ENCODE results near the gene ASTN1. TPM values are rescaled to one million over a fixed set of nuclear protein-coding genes. Genes with fewer than 3 reads are reported as not detected.

Gene ASTN1
- polyA plus RNA-seq, 1 of the 3 experiments (the other 2 are of a cell fraction), result 0.13 TPM

- no peak for TF ChIP-seq JUND (IDR thresholded peaks at IDR 0.05)
These were observed 338.2 kb downstream of the ASTN1 start (continued) for GRCh38 chr1:176826265-176826664.

- CTCF ChIA-PET, result no interaction called here
- 6% methylated on average over 4 of the region's 5 CpGs for WGBS (ENCODE audit: low lambda C conversion rate)
- TF ChIP-seq NFIC (IDR thresholded peaks at IDR 0.05; ENCODE audit: borderline replicate concordance), result no peak
- TF ChIP-seq TEAD4 (IDR thresholded peaks at IDR 0.05; ENCODE audit: borderline replicate concordance, insufficient read depth), result no peak
- no peak for TF ChIP-seq RCOR1 (IDR thresholded peaks at IDR 0.05; ENCODE audit: low read length)
- no peak for TF ChIP-seq ZBTB33 (IDR thresholded peaks at IDR 0.05; ENCODE audit: borderline replicate concordance, low read depth)
- TF ChIP-seq FOXJ3 (CRISPR knock-in tag; IDR thresholded peaks at IDR 0.05), result no peak
- TF ChIP-seq USF2 (IDR thresholded peaks at IDR 0.05; ENCODE audit: borderline replicate concordance, low read depth, low read length), result no peak
- TF ChIP-seq FOXM1 (IDR thresholded peaks at IDR 0.05; ENCODE audit: low read depth), result no peak
- TF ChIP-seq EZH2phosphoT487 (IDR thresholded peaks at IDR 0.05; ENCODE audit: borderline replicate concordance, low read depth), result no peak
- no peak for TF ChIP-seq MEF2A (IDR thresholded peaks at IDR 0.05; ENCODE audit: borderline replicate concordance, low read depth)
- TF ChIP-seq GATA2 (CRISPR knock-in tag; IDR thresholded peaks at IDR 0.05), result no peak
- no peak for TF ChIP-seq GABPA (IDR thresholded peaks at IDR 0.05; ENCODE audit: low read depth)
- no peak for TF ChIP-seq MXI1 (IDR thresholded peaks at IDR 0.05; ENCODE audit: low read depth, low read length)
- no peak for TF ChIP-seq CHD2 (IDR thresholded peaks at IDR 0.05; ENCODE audit: low read length, partially characterized antibody)
- no peak for TF ChIP-seq RFX5 (IDR thresholded peaks at IDR 0.05; ENCODE audit: low read length)
- TF ChIP-seq SIN3A (IDR thresholded peaks at IDR 0.05; ENCODE audit: borderline replicate concordance, low read depth, low read length), result no peak
- no peak for TF ChIP-seq SMC3 (IDR thresholded peaks at IDR 0.05; ENCODE audit: low read depth, low read length)
- TF ChIP-seq YY1 (IDR thresholded peaks at IDR 0.05; ENCODE audit: low read depth), result no peak
- TF ChIP-seq JUND (IDR thresholded peaks at IDR 0.05), result no peak
These were observed 344.0 kb downstream of the ASTN1 start for GRCh38 chr1:176820391-176821031.

More at GRCh38 chr1:176820391-176821031, 344.0 kb downstream of the ASTN1 start:
- no peaks in the 10 kb centered on the region for H3K79me2 ChIP-seq (ENCODE audit: insufficient read depth)
- H3K4me2 ChIP-seq, result no peak overlapping the region
- no peaks in the 10 kb centered on the region for H4K20me1 ChIP-seq (ENCODE audit: insufficient read depth)
- no peaks in the 10 kb centered on the region for H3K36me3 ChIP-seq (replicated peaks in 1 of 2; ENCODE audit: control insufficient read depth in 1 of 2, insufficient read depth in 2 of 2, low read length in 1 of 2)
- no peak overlapping the region for H2AFZ ChIP-seq (ENCODE audit: low read depth)
- no peaks in the 10 kb centered on the region for H3K9me3 ChIP-seq
- no peak for DNase-seq
- no peaks in the 10 kb centered on the region for H3F3A ChIP-seq (replicated peaks; ENCODE audit: insufficient read depth)
- H3K4me3 ChIP-seq (ENCODE audit: low read depth in 2 of 2, low read length in 1 of 2), result no peak overlapping the region
- H3K9me2 ChIP-seq, result no peaks in the 10 kb centered on the region
- H3K27ac ChIP-seq (ENCODE audit: low read depth in 2 of 2, low read length in 1 of 2), result no peak overlapping the region
- H3K4me1 ChIP-seq (ENCODE audit: control insufficient read depth in 1 of 2, insufficient read depth in 2 of 2, low read depth in 1 of 2, low read length in 1 of 2), result peaks cover 0 to 5% of the 10 kb centered on the region in 2 experiments; a peak in 1 of 4 replicates
- H3K27me3 ChIP-seq (ENCODE audit: insufficient read depth), result no peaks in the 10 kb centered on the region
- POLR2A ChIA-PET, result no interaction called here
- no peak overlapping the region for H3K9ac ChIP-seq
